SU-DHL-6 (cell line): ENCODE data around the gene TMCC2.

ENCODE experiments used
- CTCF ChIP-seq: fragments of 200-600 bp; sonication (generic); IDR thresholded peaks from one replicate; pipeline ENCODE4 v1.5.1; 2017; ENCODE audit warnings: antibody characterized with exemption, mild to moderate bottlenecking, low read length, moderate library complexity; ENCODE audit not compliant: insufficient read depth, poor library complexity, severe bottlenecking
- EZH2phosphoT487 ChIP-seq: fragments of 200-600 bp; sonication (generic), shearing (Covaris generic); conservative IDR thresholded peaks from 2 replicates; pipeline ENCODE4 v1.6.1; 2018; ENCODE audit warnings: mild to moderate bottlenecking, antibody characterized with exemption, low read length, moderate library complexity, mixed read lengths

DNA sequence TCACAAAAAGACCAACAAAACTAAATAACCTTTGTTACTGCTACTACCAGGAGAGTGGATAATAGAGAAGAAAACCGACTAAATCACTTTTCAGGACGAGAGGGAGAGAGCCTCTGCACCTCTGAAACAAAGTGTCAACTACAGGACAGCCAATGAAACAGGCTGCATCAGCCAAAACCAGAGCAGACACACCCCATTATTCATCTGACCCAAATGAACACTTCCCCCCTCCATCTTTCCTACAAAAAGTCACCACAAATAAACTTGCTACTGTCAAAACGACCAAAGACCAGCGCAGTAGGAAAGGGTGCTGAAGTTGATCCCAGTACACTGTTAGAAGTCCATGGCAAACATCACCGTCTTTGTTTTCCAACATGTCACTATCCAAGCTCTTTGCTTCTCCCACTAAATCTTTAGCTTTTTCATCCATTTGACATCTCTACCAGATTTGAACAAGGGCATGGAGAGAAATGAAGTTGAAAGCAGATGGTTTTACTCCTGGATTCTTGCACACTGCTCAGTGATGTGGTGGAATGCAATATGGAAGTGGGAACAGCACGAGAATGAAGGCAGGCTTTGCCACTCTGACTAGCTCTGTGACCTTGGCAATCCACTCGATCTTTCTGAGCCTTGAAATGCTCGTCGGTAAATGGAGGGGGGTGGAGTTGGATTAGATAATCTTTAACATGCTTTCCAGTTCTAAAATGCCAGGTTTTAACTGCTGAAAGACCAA lies 36.7 kb upstream of the TMCC2 start:
- TF ChIP-seq CTCF = no peak
- no peak for TF ChIP-seq EZH2phosphoT487
